ENCODE results near the gene PRKAG2.

PRKAG2 gene

GRCh38 chr7:151704299-151704959, 172.5 kb downstream of the PRKAG2 start:
- Histone ChIP-seq H3K36me3 (ENCODE audit: insufficient read depth) (no peaks in the 10 kb centered on the region), H3K9ac (no peak overlapping the region), H3K27ac (no peak overlapping the region), H3K27me3 (ENCODE audit: insufficient read depth, low read depth) (no peaks in the 10 kb centered on the region), H3K79me2 (ENCODE audit: insufficient read depth, low read depth) (no peaks in the 10 kb centered on the region), H3K4me3 (IDR thresholded peaks at IDR 0.05; ENCODE audit: insufficient read depth, low read depth, low read length) (no peak overlapping the region), H3K4me2 (no peak overlapping the region), H4K20me1 (ENCODE audit: insufficient read depth) (no peaks in the 10 kb centered on the region), H2AFZ (ENCODE audit: low read depth) (no peak overlapping the region), H3K4me1 (ENCODE audit: low read depth, poor library complexity, severe bottlenecking) (no peaks in the 10 kb centered on the region)
- no peak for TF ChIP-seq CTCF (conservative IDR thresholded peaks at IDR 0.05; ENCODE audit: low read depth, low read length)

- Histone ChIP-seq H3K9ac (no peak overlapping the region), H3K27ac (no peak overlapping the region), H4K20me1 (ENCODE audit: insufficient read depth) (no peaks in the 10 kb centered on the region), H3K27me3 (ENCODE audit: insufficient read depth, low read depth) (no peaks in the 10 kb centered on the region), H2AFZ (ENCODE audit: low read depth) (no peak overlapping the region), H3K79me2 (ENCODE audit: insufficient read depth, low read depth) (no peaks in the 10 kb centered on the region), H3K4me2 (no peak overlapping the region), H3K4me3 (IDR thresholded peaks at IDR 0.05; ENCODE audit: insufficient read depth, low read depth, low read length) (no peak overlapping the region), H3K4me1 (ENCODE audit: low read depth, poor library complexity, severe bottlenecking) (no peaks in the 10 kb centered on the region), H3K36me3 (ENCODE audit: insufficient read depth) (no peaks in the 10 kb centered on the region)
- TF ChIP-seq CTCF (conservative IDR thresholded peaks at IDR 0.05; ENCODE audit: low read depth, low read length): no peak
These were observed 174.0 kb downstream of the PRKAG2 start for GRCh38 chr7:151702961-151703360.

- no peaks in the 10 kb centered on the region for H4K20me1 ChIP-seq (ENCODE audit: insufficient read depth)
- H2AFZ ChIP-seq (ENCODE audit: low read depth): no peak overlapping the region
- no peak overlapping the region for H3K4me3 ChIP-seq (IDR thresholded peaks at IDR 0.05; ENCODE audit: insufficient read depth, low read depth, low read length)
- no peak overlapping the region for H3K4me2 ChIP-seq
- no peaks in the 10 kb centered on the region for H3K79me2 ChIP-seq (ENCODE audit: insufficient read depth, low read depth)
- no peak overlapping the region for H3K27ac ChIP-seq
- H3K36me3 ChIP-seq (ENCODE audit: insufficient read depth): no peaks in the 10 kb centered on the region
- H3K4me1 ChIP-seq (ENCODE audit: low read depth, poor library complexity, severe bottlenecking): no peaks in the 10 kb centered on the region
- H3K27me3 ChIP-seq (ENCODE audit: insufficient read depth, low read depth): no peaks in the 10 kb centered on the region
- TF ChIP-seq CTCF (conservative IDR thresholded peaks at IDR 0.05; ENCODE audit: low read depth, low read length): no peak
- H3K9ac ChIP-seq: no peak overlapping the region
These were observed 176.2 kb downstream of the PRKAG2 start for GRCh38 chr7:151700586-151701165.

GRCh38 chr7:151699928-151700319, 177.0 kb downstream of the PRKAG2 start:
- no peak for TF ChIP-seq CTCF (conservative IDR thresholded peaks at IDR 0.05; ENCODE audit: low read depth, low read length)
- no peak overlapping the region for H3K4me2 ChIP-seq
- H3K4me3 ChIP-seq (IDR thresholded peaks at IDR 0.05; ENCODE audit: insufficient read depth, low read depth, low read length): no peak overlapping the region
- no peaks in the 10 kb centered on the region for H3K79me2 ChIP-seq (ENCODE audit: insufficient read depth, low read depth)
- no peak overlapping the region for H3K9ac ChIP-seq
- no peaks in the 10 kb centered on the region for H3K4me1 ChIP-seq (ENCODE audit: low read depth, poor library complexity, severe bottlenecking)
- no peak overlapping the region for H2AFZ ChIP-seq (ENCODE audit: low read depth)
- no peaks in the 10 kb centered on the region for H3K36me3 ChIP-seq (ENCODE audit: insufficient read depth)
- no peaks in the 10 kb centered on the region for H3K27me3 ChIP-seq (ENCODE audit: insufficient read depth, low read depth)
- H3K27ac ChIP-seq: no peak overlapping the region
- H4K20me1 ChIP-seq (ENCODE audit: insufficient read depth): no peaks in the 10 kb centered on the region
